Liver (tissue), 3 donors: Measurements from ENCODE around the gene ST8SIA1.

ENCODE experiments used
- CTCF ChIP-seq: fragments of 150-350 bp; IDR thresholded peaks from 2 replicates; pipeline ENCODE4 v1.5.1; 2017; ENCODE audit warnings: improper control_type of control experiment, low read depth, low read length; ENCODE audit not compliant: missing input control
- RAD21 ChIP-seq, 2 donors: IDR thresholded peaks; 2 replicates each; pipeline ENCODE4 v1.6.1; 2016; ENCODE audit warnings: antibody characterized with exemption in 2 of 2, mild to moderate bottlenecking in 2 of 2
- ZBTB33 ChIP-seq: IDR thresholded peaks from 2 replicates; pipeline ENCODE4 v1.6.1; 2016; ENCODE audit warnings: antibody characterized with exemption
- donor health status: healthy.
- donor health status: healthy.

- no peak for TF ChIP-seq RAD21 (IDR thresholded peaks at IDR 0.05)
- no peak for TF ChIP-seq CTCF
- TF ChIP-seq ZBTB33 = no peak
These were observed 99.9 kb downstream of the ST8SIA1 start for GRCh38 chr12:22234561-22234960.
